Astrocyte of the cerebellum (primary cell): Measurements from ENCODE around the gene ZBED4.
A peak's percentile ranks its signal among the peaks of the same experiment; 100 is the strongest.

Experiments
- DNase-seq: peaks from one replicate; pipeline ENCODE4 v3.0.0-alpha.2; 2011; ENCODE audit warnings: low read depth
- H3K4me3 ChIP-seq: 2 replicates; pipeline ENCODE4 v1.5.1; 2011; ENCODE audit warnings: mild to moderate bottlenecking, low read depth, low read length, moderate library complexity
- in situ Hi-C: cut with HindIII; loops from 2 replicates; pipeline ENCODE4 v1.10.0; 2017; ENCODE audit warnings: low sequenced_read_pairs
- TF ChIP-seq, protein P1 (sequence below): IDR thresholded peaks from 2 replicates; pipeline ENCODE4 v1.5.1; 2012; ENCODE audit warnings: low read length, low read depth, moderate library complexity, mild to moderate bottlenecking; ENCODE audit errors: missing control alignments

ZBED4 gene

GRCh38 chr22:49921508-49922278, 68.0 kb downstream of the ZBED4 start:
- in situ Hi-C loops: loop anchor here (25.0 kb wide), 1 partner anchor 134 kb away; no protein-coding TSS in a partner anchor
- H3K4me3 ChIP-seq: no peak overlapping the region
- TF ChIP-seq, protein P1, sequence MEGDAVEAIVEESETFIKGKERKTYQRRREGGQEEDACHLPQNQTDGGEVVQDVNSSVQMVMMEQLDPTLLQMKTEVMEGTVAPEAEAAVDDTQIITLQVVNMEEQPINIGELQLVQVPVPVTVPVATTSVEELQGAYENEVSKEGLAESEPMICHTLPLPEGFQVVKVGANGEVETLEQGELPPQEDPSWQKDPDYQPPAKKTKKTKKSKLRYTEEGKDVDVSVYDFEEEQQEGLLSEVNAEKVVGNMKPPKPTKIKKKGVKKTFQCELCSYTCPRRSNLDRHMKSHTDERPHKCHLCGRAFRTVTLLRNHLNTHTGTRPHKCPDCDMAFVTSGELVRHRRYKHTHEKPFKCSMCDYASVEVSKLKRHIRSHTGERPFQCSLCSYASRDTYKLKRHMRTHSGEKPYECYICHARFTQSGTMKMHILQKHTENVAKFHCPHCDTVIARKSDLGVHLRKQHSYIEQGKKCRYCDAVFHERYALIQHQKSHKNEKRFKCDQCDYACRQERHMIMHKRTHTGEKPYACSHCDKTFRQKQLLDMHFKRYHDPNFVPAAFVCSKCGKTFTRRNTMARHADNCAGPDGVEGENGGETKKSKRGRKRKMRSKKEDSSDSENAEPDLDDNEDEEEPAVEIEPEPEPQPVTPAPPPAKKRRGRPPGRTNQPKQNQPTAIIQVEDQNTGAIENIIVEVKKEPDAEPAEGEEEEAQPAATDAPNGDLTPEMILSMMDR: no peak
- DNase-seq: no peak

DNA sequence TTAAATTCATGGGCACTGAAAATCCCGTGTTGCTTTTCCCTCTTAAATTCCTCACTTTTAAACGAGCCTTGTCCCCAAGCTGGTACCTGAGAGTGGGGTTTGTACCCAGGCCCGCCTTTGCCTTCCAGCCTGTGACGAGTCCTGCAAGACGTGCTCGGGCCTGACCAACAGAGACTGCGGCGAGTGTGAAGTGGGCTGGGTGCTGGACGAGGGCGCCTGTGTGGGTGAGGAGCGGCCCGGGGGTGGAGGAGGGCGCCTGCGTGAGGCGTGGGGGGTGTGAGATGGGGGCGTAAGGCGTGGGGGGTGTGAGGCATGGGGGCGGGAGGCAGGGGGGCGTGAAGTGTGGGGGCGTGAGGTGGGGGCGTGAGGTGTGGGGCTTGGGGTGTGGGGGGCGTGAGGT, 68.8 kb downstream of the ZBED4 start:
- TF ChIP-seq, protein P1: no peak
- in situ Hi-C loops: loop anchor here (25.0 kb wide), 1 partner anchor 135 kb away; no protein-coding TSS in a partner anchor
- no peak overlapping the region for H3K4me3 ChIP-seq
- no peak for DNase-seq

DNA sequence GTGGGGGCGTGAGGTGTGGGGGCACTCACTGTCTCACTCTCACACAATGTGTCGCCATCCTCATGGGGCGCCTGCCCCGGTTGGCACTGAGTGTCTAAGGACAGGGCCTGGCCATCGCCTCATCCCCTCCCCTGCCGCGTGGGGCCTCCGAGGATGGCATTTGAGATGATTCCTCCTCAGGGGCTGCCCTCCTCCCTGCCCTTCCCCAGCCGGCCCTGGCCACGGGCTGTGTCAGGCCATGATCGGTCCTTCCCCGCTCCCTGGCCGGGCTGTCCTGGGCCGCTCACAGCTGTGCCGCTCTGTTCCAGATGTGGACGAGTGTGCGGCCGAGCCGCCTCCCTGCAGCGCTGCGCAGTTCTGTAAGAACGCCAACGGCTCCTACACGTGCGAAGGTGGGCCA, 69.3 kb downstream of the ZBED4 start:
- TF ChIP-seq, protein P1: no peak
- in situ Hi-C loops: loop anchor here (25.0 kb wide), 1 partner anchor 136 kb away; no protein-coding TSS in a partner anchor
- no peak overlapping the region for H3K4me3 ChIP-seq
- DNase-seq: no peak

DNA sequence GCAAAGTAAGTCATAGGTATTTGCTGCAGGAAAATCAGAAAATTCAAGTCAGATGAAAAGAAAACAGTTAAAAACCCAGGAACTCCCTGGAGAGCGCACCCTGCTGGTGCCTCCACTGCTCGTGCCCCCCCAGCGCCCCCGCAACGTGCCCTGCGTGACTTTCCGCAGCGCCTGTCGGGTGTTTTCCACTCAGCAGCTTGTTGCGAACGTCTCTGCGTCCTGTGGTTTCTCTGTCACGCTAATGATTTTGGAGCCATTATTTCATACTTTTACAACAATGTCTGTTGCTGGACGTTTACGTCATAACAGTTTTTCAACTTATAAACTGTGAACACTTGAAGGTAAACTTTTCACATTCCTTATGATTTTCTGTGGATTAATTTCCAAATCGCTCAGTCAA, 69.8 kb downstream of the ZBED4 start:
- TF ChIP-seq, protein P1: peak; percentile 9
- DNase-seq: no peak
- no peak overlapping the region for H3K4me3 ChIP-seq
- in situ Hi-C loops: loop anchor here (25.0 kb wide), 1 partner anchor 136 kb away; no protein-coding TSS in a partner anchor

GRCh38 chr22:49924113-49924833, 70.6 kb downstream of the ZBED4 start:
- TF ChIP-seq, protein P1: no peak

GRCh38 chr22:49925525-49926128, 72.0 kb downstream of the ZBED4 start:
- TF ChIP-seq, protein P1: no peak
- in situ Hi-C loops: no loop called here
- H3K4me3 ChIP-seq: no peak overlapping the region
- no peak for DNase-seq

More at GRCh38 chr22:49924113-49924833, 70.6 kb downstream of the ZBED4 start:
- H3K4me3 ChIP-seq: no peak overlapping the region
- no peak for DNase-seq
- in situ Hi-C loops: loop anchor here (25.0 kb wide), 1 partner anchor 137 kb away; no protein-coding TSS in a partner anchor
